Measurements from ENCODE around the gene ACTC1. TPM values are rescaled to one million over a fixed set of nuclear protein-coding genes. Genes with fewer than 3 reads are reported as not detected.

The ACTC1 gene
- total RNA-seq, 2 donors from 2014 or later = not detected

Other genes with a start within 250 kb of the ACTC1 start
- 100 to 1,000 TPM; 148 to 163 TPM for gene GOLGA8B, start 211.9 kb downstream of the ACTC1 start, total RNA-seq
- gene GJD2, start 40.6 kb downstream of the ACTC1 start, total RNA-seq = not detected
- 10 to 100 TPM; 35.7 to 40.9 TPM for gene AQR, start 174.2 kb upstream of the ACTC1 start, total RNA-seq
- gene ZNF770, start 192.7 kb upstream of the ACTC1 start, total RNA-seq = 10 to 100 TPM; 25.2 to 53.0 TPM

Measured in activated naive CD4-positive, alpha-beta T cell treated with anti-CD3 and anti-CD28 coated beads, Interleukin-2, amount 50 U/mL, for 72 hours (primary cell).